KMS-11 (cell line): ENCODE measurements around the gene SELL.
"Not testable (repeated sequence)": the region's sequence is repeated elsewhere in the genome, so short reads cannot be mapped to it uniquely, and the experiment has no call there.

Experiments
- H2AFZ ChIP-seq: fragments of 200-600 bp; sonication (generic); 2 replicates; pipeline ENCODE4 v1.6.1; 2016; ENCODE audit warnings: antibody characterized with exemption, mixed run types, low read depth
- H3K27ac ChIP-seq: fragments of 200-600 bp; sonication (generic); 2 replicates; pipeline ENCODE4 v1.6.1; 2016; ENCODE audit warnings: mild to moderate bottlenecking, mixed run types
- H3K27me3 ChIP-seq: fragments of 200-600 bp; sonication (generic); 2 replicates; pipeline ENCODE4 v1.6.1; 2017; ENCODE audit warnings: mild to moderate bottlenecking, low read depth, mixed run types, moderate library complexity; ENCODE audit not compliant: insufficient read depth
- H3K36me3 ChIP-seq: fragments of 200-600 bp; sonication (generic); 2 replicates; pipeline ENCODE4 v1.6.1; 2017; ENCODE audit warnings: mild to moderate bottlenecking, mixed run types; ENCODE audit not compliant: insufficient read depth
- H3K4me1 ChIP-seq: fragments of 200-600 bp; sonication (generic); 2 replicates; pipeline ENCODE4 v1.6.1; 2016; ENCODE audit warnings: mild to moderate bottlenecking, low read depth, mixed run types; ENCODE audit not compliant: poor library complexity, severe bottlenecking
- H3K4me2 ChIP-seq: fragments of 200-600 bp; sonication (generic); 2 replicates; pipeline ENCODE4 v1.7.0; 2016; ENCODE audit warnings: mild to moderate bottlenecking, mixed run types
- H3K4me3 ChIP-seq: fragments of 200-600 bp; sonication (generic); IDR thresholded peaks from 2 replicates; pipeline ENCODE4 v1.6.1; 2017; ENCODE audit warnings: low read depth, low read length, mixed read lengths; ENCODE audit not compliant: insufficient read depth
- H3K79me2 ChIP-seq: fragments of 200-600 bp; sonication (generic); 2 replicates; pipeline ENCODE4 v1.6.1; 2016; ENCODE audit warnings: low read depth, mixed run types; ENCODE audit not compliant: insufficient read depth
- H3K9ac ChIP-seq: fragments of 200-600 bp; sonication (generic); 2 replicates; pipeline ENCODE4 v1.6.1; 2016; ENCODE audit warnings: mild to moderate bottlenecking, mixed run types
- H4K20me1 ChIP-seq: fragments of 200-600 bp; sonication (generic); 2 replicates; pipeline ENCODE4 v1.6.1; 2016; ENCODE audit warnings: mild to moderate bottlenecking, mixed run types; ENCODE audit not compliant: insufficient read depth
- TF ChIP-seq, protein P1 (sequence below): fragments of 200-600 bp; sonication (generic); conservative IDR thresholded peaks from 2 replicates; pipeline ENCODE4 v1.6.1; 2017; ENCODE audit warnings: low read depth, mild to moderate bottlenecking, antibody characterized with exemption, low read length, moderate library complexity, mixed read lengths

The SELL gene

DNA sequence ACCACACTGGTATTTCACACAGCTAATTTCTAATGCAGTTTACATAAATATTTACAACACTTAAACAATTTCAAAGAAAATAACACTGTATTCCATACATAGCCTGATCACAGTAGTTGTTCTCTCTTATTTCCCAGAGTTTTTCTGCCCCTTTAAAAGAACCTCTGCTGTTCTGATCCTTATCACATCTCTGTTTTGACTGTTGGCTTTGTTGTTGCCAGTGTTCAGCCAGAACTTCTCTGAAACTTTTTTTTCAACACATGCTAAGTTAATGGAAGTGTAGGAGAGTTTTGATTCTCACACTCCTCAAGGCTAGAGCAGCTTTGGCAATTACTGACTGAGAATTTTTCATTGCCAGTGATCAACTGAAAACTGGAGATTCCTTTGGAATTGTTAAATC is 11.4 kb upstream of the SELL start:
- Histone ChIP-seq H3K4me3 (no peak overlapping the region), H3K9ac (no peak overlapping the region), H3K27ac (no peak overlapping the region), H3K36me3 (no peaks in the 10 kb centered on the region), H3K27me3 (no peaks in the 10 kb centered on the region), H3K79me2 (no peaks in the 10 kb centered on the region), H3K4me2 (no peak overlapping the region), H3K4me1 (peaks cover 10% of the 10 kb centered on the region), H4K20me1 (no peaks in the 10 kb centered on the region), H2AFZ (no peak overlapping the region)
- TF ChIP-seq, protein P1, sequence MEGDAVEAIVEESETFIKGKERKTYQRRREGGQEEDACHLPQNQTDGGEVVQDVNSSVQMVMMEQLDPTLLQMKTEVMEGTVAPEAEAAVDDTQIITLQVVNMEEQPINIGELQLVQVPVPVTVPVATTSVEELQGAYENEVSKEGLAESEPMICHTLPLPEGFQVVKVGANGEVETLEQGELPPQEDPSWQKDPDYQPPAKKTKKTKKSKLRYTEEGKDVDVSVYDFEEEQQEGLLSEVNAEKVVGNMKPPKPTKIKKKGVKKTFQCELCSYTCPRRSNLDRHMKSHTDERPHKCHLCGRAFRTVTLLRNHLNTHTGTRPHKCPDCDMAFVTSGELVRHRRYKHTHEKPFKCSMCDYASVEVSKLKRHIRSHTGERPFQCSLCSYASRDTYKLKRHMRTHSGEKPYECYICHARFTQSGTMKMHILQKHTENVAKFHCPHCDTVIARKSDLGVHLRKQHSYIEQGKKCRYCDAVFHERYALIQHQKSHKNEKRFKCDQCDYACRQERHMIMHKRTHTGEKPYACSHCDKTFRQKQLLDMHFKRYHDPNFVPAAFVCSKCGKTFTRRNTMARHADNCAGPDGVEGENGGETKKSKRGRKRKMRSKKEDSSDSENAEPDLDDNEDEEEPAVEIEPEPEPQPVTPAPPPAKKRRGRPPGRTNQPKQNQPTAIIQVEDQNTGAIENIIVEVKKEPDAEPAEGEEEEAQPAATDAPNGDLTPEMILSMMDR = no peak

DNA sequence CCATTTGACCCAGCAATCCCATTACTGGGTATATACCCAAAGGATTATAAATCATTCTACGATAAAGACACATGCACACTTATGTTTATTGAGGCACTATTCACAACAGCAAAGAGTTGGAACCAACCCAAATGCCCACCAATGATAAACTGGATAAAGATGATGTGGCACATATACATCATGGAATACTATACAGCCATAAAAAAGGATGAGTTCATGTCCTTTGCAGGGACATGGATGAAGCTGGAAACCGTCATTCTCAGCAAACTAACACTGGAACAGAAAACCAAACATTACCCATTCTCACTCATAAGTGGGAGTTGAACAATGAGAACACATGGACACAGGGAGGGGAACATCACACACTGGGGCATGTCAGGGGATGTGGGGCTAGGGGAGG is 3.7 kb upstream of the SELL start:
- H3K27me3 ChIP-seq, H3K79me2 ChIP-seq, H3K9ac ChIP-seq, H4K20me1 ChIP-seq, H2AFZ ChIP-seq, H3K4me2 ChIP-seq, H3K27ac ChIP-seq, H3K4me3 ChIP-seq, H3K36me3 ChIP-seq: not testable (repeated sequence)
- H3K4me1 ChIP-seq = peaks cover 17% of the 10 kb centered on the region

DNA sequence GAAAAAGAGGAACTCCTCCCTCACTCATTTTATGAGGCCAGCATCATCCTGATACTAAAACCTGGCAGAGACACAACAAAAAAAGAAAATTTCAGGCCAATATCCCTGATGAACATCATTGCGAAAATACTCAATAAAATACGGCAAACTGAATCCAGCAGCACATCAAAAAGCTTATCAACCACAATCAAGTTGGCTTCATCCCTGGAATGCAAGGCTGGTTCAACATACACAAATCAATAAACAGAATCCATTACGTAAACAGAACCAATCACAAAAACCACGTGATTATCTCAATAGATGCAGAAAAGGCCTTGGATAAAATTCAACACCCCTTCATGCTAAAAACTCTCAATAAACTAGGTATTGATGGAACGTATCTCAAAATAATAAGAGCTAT is 1.7 kb upstream of the SELL start:
- not testable (repeated sequence) for H3K79me2 ChIP-seq, H3K36me3 ChIP-seq, H2AFZ ChIP-seq, H3K27ac ChIP-seq, H4K20me1 ChIP-seq, H3K9ac ChIP-seq, H3K4me3 ChIP-seq, H3K27me3 ChIP-seq, H3K4me2 ChIP-seq
- H3K4me1 ChIP-seq = peaks cover 17% of the 10 kb centered on the region

DNA sequence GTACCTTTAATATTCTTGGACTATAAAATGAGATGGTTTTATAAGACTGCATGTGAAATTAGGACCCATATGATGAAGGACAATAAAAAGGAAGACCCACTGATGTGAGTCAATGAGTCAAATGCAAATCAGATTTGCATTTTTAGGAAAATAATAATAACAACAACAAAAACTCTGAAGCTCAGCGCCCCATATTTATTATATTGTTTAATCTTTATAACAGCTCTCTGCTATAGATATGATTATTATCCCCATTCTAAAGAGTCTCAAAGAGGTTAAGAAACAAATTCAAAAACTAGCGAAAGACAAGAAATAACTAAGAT is 850 bp upstream of the SELL start:
- Histone ChIP-seq H3K27ac (no peak overlapping the region), H2AFZ (peak overlapping the region; percentile 87), H3K79me2 (no peaks in the 10 kb centered on the region), H3K4me2 (peak overlapping the region; percentile 87), H3K36me3 (no peaks in the 10 kb centered on the region), H3K4me1 (peaks cover 17% of the 10 kb centered on the region), H4K20me1 (no peaks in the 10 kb centered on the region), H3K4me3 (no peak overlapping the region), H3K27me3 (no peaks in the 10 kb centered on the region), H3K9ac (no peak overlapping the region)
- TF ChIP-seq, protein P1 = peak; percentile 14

DNA sequence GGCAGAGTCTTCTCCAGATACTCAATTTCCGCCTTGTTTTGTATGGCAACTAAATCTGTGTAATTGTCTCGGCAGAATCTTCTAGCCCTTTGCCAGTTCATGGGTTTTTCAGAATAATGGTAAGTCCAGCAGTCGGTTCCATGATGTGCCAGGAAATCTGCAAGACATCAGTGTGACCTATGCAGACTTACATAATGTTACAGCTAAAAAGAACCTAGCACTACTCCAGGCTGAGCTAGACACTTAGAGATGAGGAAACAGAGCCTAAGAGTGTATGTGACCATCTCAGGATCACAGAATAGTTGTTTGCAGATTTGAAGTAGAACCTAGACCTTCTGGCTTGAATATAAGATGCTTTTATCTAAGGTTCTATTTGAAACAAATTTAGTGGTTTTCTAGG is 2.8 kb downstream of the SELL start:
- no peaks in the 10 kb centered on the region for H4K20me1 ChIP-seq
- H3K79me2 ChIP-seq = no peaks in the 10 kb centered on the region
- H3K9ac ChIP-seq = no peak overlapping the region
- H3K4me2 ChIP-seq = no peak overlapping the region
- H3K27ac ChIP-seq = no peak overlapping the region
- no peaks in the 10 kb centered on the region for H3K27me3 ChIP-seq
- no peaks in the 10 kb centered on the region for H3K36me3 ChIP-seq
- TF ChIP-seq, protein P1 = no peak
- H2AFZ ChIP-seq = no peak overlapping the region
- peaks cover 17% of the 10 kb centered on the region for H3K4me1 ChIP-seq
- H3K4me3 ChIP-seq = no peak overlapping the region
